Neural progenitor cell (in vitro differentiated cells): ENCODE results near the gene RABEP2. TPM values are rescaled to one million over a fixed set of nuclear protein-coding genes. Genes with fewer than 3 reads are reported as not detected.
"Not testable (repeated sequence)": the region's sequence is repeated elsewhere in the genome, so short reads cannot be mapped to it uniquely, and the experiment has no call there.

Experiments used
- DNase-seq: peaks from one replicate; pipeline ENCODE4 v3.0.0-alpha.2; 2016; ENCODE audit warnings: low spot score
- H2AFZ ChIP-seq: fragments of 200-600 bp; sonication (generic); replicated peaks from 2 replicates; pipeline ENCODE4 v1.6.1; 2016; ENCODE audit warnings: antibody characterized with exemption
- H3F3A ChIP-seq: fragments of 200-600 bp; sonication (generic); 2 replicates; pipeline ENCODE4 v1.6.1; 2016; ENCODE audit warnings: antibody characterized with exemption, low read depth
- H3K27ac ChIP-seq: fragments of 200-600 bp; sonication (generic); 2 replicates; pipeline ENCODE4 v1.5.1; 2016; ENCODE audit warnings: mild to moderate bottlenecking
- H3K27me3 ChIP-seq: fragments of 200-600 bp; sonication (generic); 2 replicates; pipeline ENCODE4 v1.6.1; 2016; ENCODE audit warnings: mild to moderate bottlenecking, moderate library complexity
- H3K36me3 ChIP-seq: fragments of 200-600 bp; sonication (generic); 2 replicates; pipeline ENCODE4 v1.5.1; 2016
- H3K4me1 ChIP-seq: fragments of 200-600 bp; sonication (generic); 2 replicates; pipeline ENCODE4 v1.6.1; 2016; ENCODE audit warnings: mixed run types
- H3K4me2 ChIP-seq: fragments of 200-600 bp; sonication (generic); 2 replicates; pipeline ENCODE4 v1.6.1; 2016
- H3K4me3 ChIP-seq: fragments of 200-600 bp; sonication (generic); 2 replicates; pipeline ENCODE4 v1.5.1; 2016
- H3K79me2 ChIP-seq: fragments of 200-600 bp; sonication (generic); 2 replicates; pipeline ENCODE4 v1.6.1; 2016; ENCODE audit warnings: low read depth
- H3K9ac ChIP-seq: fragments of 200-600 bp; sonication (generic); 2 replicates; pipeline ENCODE4 v1.6.1; 2016
- H3K9me3 ChIP-seq: fragments of 200-600 bp; sonication (generic); 2 replicates; pipeline ENCODE4 v1.5.1; 2016; ENCODE audit warnings: low read depth
- H4K20me1 ChIP-seq: fragments of 200-600 bp; sonication (generic); 2 replicates; pipeline ENCODE4 v1.6.1; 2016; ENCODE audit warnings: low read depth
- H3K27ac Mint-ChIP-seq: 3 replicates; pipeline ENCODE4 v1.8.0; 2021; ENCODE audit warnings: mixed read lengths
- H3K27me3 Mint-ChIP-seq: 2 replicates; pipeline ENCODE4 v1.8.0; 2022; ENCODE audit warnings: low read depth, mild to moderate bottlenecking, inconsistent platforms, moderate library complexity, mixed read lengths; ENCODE audit not compliant: insufficient read depth
- H3K36me3 Mint-ChIP-seq: 3 replicates; pipeline ENCODE4 v1.8.0; 2021; ENCODE audit warnings: mixed read lengths
- H3K4me1 Mint-ChIP-seq: 3 replicates; pipeline ENCODE4 v1.8.0; 2021; ENCODE audit warnings: mixed read lengths
- H3K4me3 Mint-ChIP-seq: 3 replicates; pipeline ENCODE4 v1.8.0; 2021; ENCODE audit warnings: mild to moderate bottlenecking, moderate library complexity, mixed read lengths
- H3K9me3 Mint-ChIP-seq: 3 replicates; pipeline ENCODE4 v1.8.0; 2020; ENCODE audit warnings: mixed read lengths
- CTCF ChIP-seq: fragments of 200-600 bp; sonication (generic); IDR thresholded peaks from 2 replicates; pipeline ENCODE4 v1.5.1; 2017; ENCODE audit warnings: antibody characterized with exemption, mild to moderate bottlenecking
- EZH2 ChIP-seq: fragments of 200-600 bp; sonication (generic); IDR thresholded peaks from 2 replicates; pipeline ENCODE4 v1.6.1; 2017; ENCODE audit warnings: antibody characterized with exemption, mild to moderate bottlenecking, moderate library complexity
- EZH2phosphoT487 ChIP-seq: fragments of 200-600 bp; sonication (generic); IDR thresholded peaks from 2 replicates; pipeline ENCODE4 v1.6.1; 2017; ENCODE audit warnings: antibody characterized with exemption
- total RNA-seq: library from RNA; depleted of rRNA; stranded (reverse); fragments of >200 nt; gene quantifications from 2 replicates; pipeline ENCODE4 v1.2.3, GENCODE V29; 2015; ENCODE audit warnings: low replicate concordance

The RABEP2 gene
- total RNA-seq, 1 donor from 2014 or later, result 9.1 TPM

GRCh38 chr16:28950648-28951409 is 25.8 kb upstream of the RABEP2 start, which contains the start of gene NFATC2IP:
NFATC2IP (plus strand) TSS chr16:28950937; CDS start chr16:28951012, 75 bp downstream.
- H2AFZ ChIP-seq, result peak within 1 kb of the TSS; percentile 74
- H4K20me1 ChIP-seq, result peaks cover 10% of the 10 kb centered on the region
- H3K9ac ChIP-seq, result peak within 1 kb of the TSS; percentile 90
- H3K27me3 Mint-ChIP-seq, result peaks cover 3% of the 10 kb centered on the region
- peak; percentile 100 for DNase-seq
- peaks cover 4% of the 10 kb centered on the region for H3K4me1 ChIP-seq
- peaks cover 2% of the 10 kb centered on the region for H3K36me3 ChIP-seq
- H3K4me1 Mint-ChIP-seq, result peaks cover 18% of the 10 kb centered on the region
- H3K27ac Mint-ChIP-seq, result peak within 1 kb of the TSS; percentile 85
- peak within 1 kb of the TSS; percentile 94 for H3K4me3 ChIP-seq
- peak within 1 kb of the TSS; percentile 96 for H3K4me3 Mint-ChIP-seq
- peak within 1 kb of the TSS; percentile 99 for H3K4me2 ChIP-seq
- H3K79me2 ChIP-seq, result peaks cover 35% of the 10 kb centered on the region
- peaks cover 7% of the 10 kb centered on the region for H3F3A ChIP-seq
- H3K27me3 ChIP-seq, result peaks cover 18% of the 10 kb centered on the region
- H3K9me3 Mint-ChIP-seq, result no peaks in the 10 kb centered on the region
- H3K9me3 ChIP-seq, result no peaks in the 10 kb centered on the region
- H3K36me3 Mint-ChIP-seq, result peaks cover 9% of the 10 kb centered on the region
- no peak within 1 kb of the TSS for H3K27ac ChIP-seq
- TF ChIP-seq EZH2phosphoT487 (no peak), EZH2 (no peak), CTCF (no peak)

DNA sequence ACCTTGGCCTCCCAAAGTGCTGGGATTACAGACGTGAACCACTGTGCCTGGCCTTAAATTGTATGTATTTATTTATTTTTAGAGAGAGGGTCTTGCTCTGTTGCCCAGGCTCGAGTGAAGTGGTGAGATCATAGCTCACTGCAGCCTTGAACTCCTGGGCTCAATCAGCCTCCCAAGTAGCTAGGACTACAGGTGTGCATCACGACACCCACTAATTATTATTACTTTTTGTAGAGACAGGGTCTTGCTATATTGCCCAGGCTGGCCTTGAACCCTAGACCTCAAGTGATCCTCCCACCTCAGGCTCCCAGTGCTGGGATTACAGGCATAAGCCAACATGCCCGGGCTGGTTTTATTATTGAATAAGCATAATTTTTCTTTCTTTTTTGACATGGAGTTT is 21.6 kb upstream of the RABEP2 start:
- peaks cover under 1% of the 10 kb centered on the region for H4K20me1 ChIP-seq
- H3K9ac ChIP-seq, result no peak overlapping the region
- H3K27ac ChIP-seq, result no peak overlapping the region
- peaks cover 10% of the 10 kb centered on the region for H3F3A ChIP-seq
- H3K4me3 Mint-ChIP-seq, result no peak overlapping the region
- H3K4me2 ChIP-seq, result no peak overlapping the region
- TF ChIP-seq CTCF (no peak), EZH2 (no peak), EZH2phosphoT487 (no peak)
- H3K4me1 ChIP-seq, result no peaks in the 10 kb centered on the region
- peaks cover 9% of the 10 kb centered on the region for H3K79me2 ChIP-seq
- no peaks in the 10 kb centered on the region for H3K9me3 Mint-ChIP-seq
- no peak overlapping the region for H3K27ac Mint-ChIP-seq
- no peak overlapping the region for H2AFZ ChIP-seq
- no peaks in the 10 kb centered on the region for H3K36me3 ChIP-seq
- H3K9me3 ChIP-seq, result no peaks in the 10 kb centered on the region
- no peaks in the 10 kb centered on the region for H3K36me3 Mint-ChIP-seq
- peaks cover 5% of the 10 kb centered on the region for H3K27me3 Mint-ChIP-seq
- H3K27me3 ChIP-seq, result peaks cover 19% of the 10 kb centered on the region
- peaks cover 22% of the 10 kb centered on the region for H3K4me1 Mint-ChIP-seq
- DNase-seq, result no peak
- H3K4me3 ChIP-seq, result no peak overlapping the region

GRCh38 chr16:28943281-28943680 is 18.2 kb upstream of the RABEP2 start:
- Mint-ChIP-seq H3K4me1 (peaks cover 14% of the 10 kb centered on the region), H3K4me3 (peak overlapping the region; percentile 19), H3K27ac (peak overlapping the region; percentile 20), H3K9me3 (no peaks in the 10 kb centered on the region), H3K27me3 (peaks cover 8% of the 10 kb centered on the region), H3K36me3 (no peaks in the 10 kb centered on the region)
- Histone ChIP-seq H3K27ac (no peak overlapping the region), H3K36me3 (no peaks in the 10 kb centered on the region), H3K9me3 (no peaks in the 10 kb centered on the region), H3K4me1 (no peaks in the 10 kb centered on the region), H3K4me3 (no peak overlapping the region), H3K4me2 (no peak overlapping the region), H3K9ac (no peak overlapping the region), H4K20me1 (no peaks in the 10 kb centered on the region), H3K79me2 (no peaks in the 10 kb centered on the region), H2AFZ (no peak overlapping the region), H3F3A (peaks cover 3% of the 10 kb centered on the region), H3K27me3 (peaks cover 19% of the 10 kb centered on the region)
- DNase-seq, result no peak
- no peak for TF ChIP-seq CTCF
- no peak for TF ChIP-seq EZH2
- no peak for TF ChIP-seq EZH2phosphoT487

- not testable (repeated sequence) for H3K27ac Mint-ChIP-seq, H3K4me2 ChIP-seq, H3K9me3 Mint-ChIP-seq, H3K4me3 ChIP-seq, DNase-seq, H3F3A ChIP-seq, H2AFZ ChIP-seq, H3K27me3 Mint-ChIP-seq, H3K36me3 ChIP-seq, H3K9me3 ChIP-seq, H3K27me3 ChIP-seq, H4K20me1 ChIP-seq, H3K4me1 ChIP-seq, H3K4me3 Mint-ChIP-seq, H3K79me2 ChIP-seq, H3K9ac ChIP-seq, H3K36me3 Mint-ChIP-seq, H3K27ac ChIP-seq
- peaks cover 11% of the 10 kb centered on the region for H3K4me1 Mint-ChIP-seq
Observed at GRCh38 chr16:28939825-28940224, 14.8 kb upstream of the RABEP2 start.
